ENCODE measurements around the gene UBXN10.

Gene UBXN10

GRCh38 chr1:20185834-20186782 is at the start of gene UBXN10, which contains the start of gene PLA2G2C:
UBXN10 (plus strand) TSS chr1:20186096; CDS start chr1:20190562, 4,466 bp downstream.
PLA2G2C (minus strand) TSS chr1:20186518; CDS start chr1:20177363, 9,155 bp downstream.
- DNase-seq: no peak
- in situ Hi-C loops (cut with MboI; ENCODE audit: low pct_unique_long_range_greater_than_20kb, low sequenced_read_pairs): no loop called here

GRCh38 chr1:20136249-20136648 is 49.6 kb upstream of the UBXN10 start:
- DNase-seq: no peak
- in situ Hi-C loops (cut with MboI; ENCODE audit: low pct_unique_long_range_greater_than_20kb, low sequenced_read_pairs): no loop called here

- no peak for DNase-seq
- in situ Hi-C loops (cut with MboI; ENCODE audit: low pct_unique_long_range_greater_than_20kb, low sequenced_read_pairs): no loop called here
Observed at GRCh38 chr1:20137055-20137454, 48.8 kb upstream of the UBXN10 start.

- in situ Hi-C loops (cut with MboI; ENCODE audit: low pct_unique_long_range_greater_than_20kb, low sequenced_read_pairs): no loop called here
- DNase-seq: no peak
Observed at GRCh38 chr1:20137604-20138003, 48.3 kb upstream of the UBXN10 start.

GRCh38 chr1:20138346-20138745 is 47.5 kb upstream of the UBXN10 start:
- in situ Hi-C loops (cut with MboI; ENCODE audit: low pct_unique_long_range_greater_than_20kb, low sequenced_read_pairs): no loop called here
- no peak for DNase-seq

- no peak for DNase-seq
- in situ Hi-C loops (cut with MboI; ENCODE audit: low pct_unique_long_range_greater_than_20kb, low sequenced_read_pairs): no loop called here
Observed at GRCh38 chr1:20138961-20139550, 46.8 kb upstream of the UBXN10 start, which contains the start of gene PLA2G2F. PLA2G2F (plus strand) TSS chr1:20139323; CDS start chr1:20139428, 105 bp downstream.

- in situ Hi-C loops (cut with MboI; ENCODE audit: low pct_unique_long_range_greater_than_20kb, low sequenced_read_pairs): no loop called here
- no peak for DNase-seq
Observed at GRCh38 chr1:20139776-20140612, 45.9 kb upstream of the UBXN10 start.

- in situ Hi-C loops (cut with MboI; ENCODE audit: low pct_unique_long_range_greater_than_20kb, low sequenced_read_pairs): no loop called here
- DNase-seq: no peak
Observed at GRCh38 chr1:20141001-20141400, 44.9 kb upstream of the UBXN10 start.

GRCh38 chr1:20141466-20141865 is 44.4 kb upstream of the UBXN10 start:
- in situ Hi-C loops (cut with MboI; ENCODE audit: low pct_unique_long_range_greater_than_20kb, low sequenced_read_pairs): no loop called here

GRCh38 chr1:20142001-20142710 is 43.7 kb upstream of the UBXN10 start:
- no peak for DNase-seq
- in situ Hi-C loops (cut with MboI; ENCODE audit: low pct_unique_long_range_greater_than_20kb, low sequenced_read_pairs): no loop called here

More at GRCh38 chr1:20141466-20141865, 44.4 kb upstream of the UBXN10 start:
- no peak for DNase-seq

- in situ Hi-C loops (cut with MboI; ENCODE audit: low pct_unique_long_range_greater_than_20kb, low sequenced_read_pairs): no loop called here
Observed at GRCh38 chr1:20143318-20143717, 42.6 kb upstream of the UBXN10 start.

GRCh38 chr1:20143734-20144565 is 41.9 kb upstream of the UBXN10 start:
- in situ Hi-C loops (cut with MboI; ENCODE audit: low pct_unique_long_range_greater_than_20kb, low sequenced_read_pairs): no loop called here
- no peak for DNase-seq

More at GRCh38 chr1:20143318-20143717, 42.6 kb upstream of the UBXN10 start:
- DNase-seq: no peak

- DNase-seq: no peak
- in situ Hi-C loops (cut with MboI; ENCODE audit: low pct_unique_long_range_greater_than_20kb, low sequenced_read_pairs): no loop called here
Observed at GRCh38 chr1:20147846-20148570, 37.9 kb upstream of the UBXN10 start.

GRCh38 chr1:20148571-20149500 is 37.1 kb upstream of the UBXN10 start:
- DNase-seq: no peak
- in situ Hi-C loops (cut with MboI; ENCODE audit: low pct_unique_long_range_greater_than_20kb, low sequenced_read_pairs): no loop called here

- DNase-seq: no peak
- in situ Hi-C loops (cut with MboI; ENCODE audit: low pct_unique_long_range_greater_than_20kb, low sequenced_read_pairs): no loop called here
Observed at GRCh38 chr1:20149601-20150325, 36.1 kb upstream of the UBXN10 start.

- no peak for DNase-seq
Observed at GRCh38 chr1:20150326-20150705, 35.6 kb upstream of the UBXN10 start.

More at GRCh38 chr1:20150326-20150705, 35.6 kb upstream of the UBXN10 start:
- in situ Hi-C loops (cut with MboI; ENCODE audit: low pct_unique_long_range_greater_than_20kb, low sequenced_read_pairs): no loop called here

Data from KBM-7 (cell line).